ENCODE results near the gene MAGEH1.
"Not testable (repeated sequence)": the region's sequence is repeated elsewhere in the genome, so short reads cannot be mapped to it uniquely, and the experiment has no call there.

Gene MAGEH1

GRCh38 chrX:55451990-55452832, at the start of gene MAGEH1:
Gene MAGEH1, plus strand, starts transcription at chrX:55452127. Its CDS starts 248 bp downstream, at chrX:55452375.
- peak; percentile 87 for DNase-seq

- peak; percentile 13 for DNase-seq
These were observed 24.8 kb upstream of the MAGEH1 start for GRCh38 chrX:55427079-55427478.

- not testable (repeated sequence) for DNase-seq
These were observed 8.5 kb upstream of the MAGEH1 start for GRCh38 chrX:55443468-55443867.

- DNase-seq: no peak
These were observed 1.7 kb upstream of the MAGEH1 start for GRCh38 chrX:55450259-55450658.

GRCh38 chrX:55451141-55451540, 786 bp upstream of the MAGEH1 start:
- DNase-seq: no peak

- DNase-seq: no peak
These were observed 319 bp upstream of the MAGEH1 start for GRCh38 chrX:55451626-55451989.

- no peak for DNase-seq
These were observed 852 bp downstream of the MAGEH1 start for GRCh38 chrX:55452833-55453124.

- not testable (repeated sequence) for DNase-seq
These were observed 3.8 kb downstream of the MAGEH1 start for GRCh38 chrX:55455708-55456107.

GRCh38 chrX:55459426-55459825, 7.5 kb downstream of the MAGEH1 start:
- DNase-seq: not testable (repeated sequence)

GRCh38 chrX:55459926-55460325, 8.0 kb downstream of the MAGEH1 start:
- not testable (repeated sequence) for DNase-seq

- DNase-seq: not testable (repeated sequence)
These were observed 12.1 kb downstream of the MAGEH1 start for GRCh38 chrX:55464050-55464449.

GRCh38 chrX:55465108-55465507, 13.2 kb downstream of the MAGEH1 start:
- not testable (repeated sequence) for DNase-seq

- not testable (repeated sequence) for DNase-seq
These were observed 13.9 kb downstream of the MAGEH1 start for GRCh38 chrX:55465791-55466190.

GRCh38 chrX:55479956-55480355, 28.0 kb downstream of the MAGEH1 start:
- not testable (repeated sequence) for DNase-seq

- no peak for DNase-seq
These were observed 28.6 kb downstream of the MAGEH1 start for GRCh38 chrX:55480390-55481062.

GRCh38 chrX:55484948-55485347, 33.0 kb downstream of the MAGEH1 start:
- DNase-seq: no peak

GRCh38 chrX:55486736-55487135, 34.8 kb downstream of the MAGEH1 start:
- DNase-seq: no peak

- no peak for DNase-seq
These were observed 35.2 kb downstream of the MAGEH1 start for GRCh38 chrX:55487143-55487542.

- no peak for DNase-seq
These were observed 36.2 kb downstream of the MAGEH1 start for GRCh38 chrX:55488006-55488592.

GRCh38 chrX:55488593-55489313, 36.8 kb downstream of the MAGEH1 start:
- peak; percentile 61 for DNase-seq

- peak; percentile 4 for DNase-seq
These were observed 37.5 kb downstream of the MAGEH1 start, which contains the start of gene USP51 for GRCh38 chrX:55489314-55490009. Gene USP51, minus strand, starts transcription at chrX:55489848. Its CDS starts 909 bp downstream, at chrX:55488939.

- no peak for DNase-seq
These were observed 38.2 kb downstream of the MAGEH1 start for GRCh38 chrX:55490121-55490520.

GRCh38 chrX:55490974-55491373, 39.0 kb downstream of the MAGEH1 start:
- DNase-seq: no peak

All from activated CD4-positive, alpha-beta T cell treated with anti-CD3 and anti-CD28 coated beads, Interleukin-10, Interleukin-2, amounts not matched to agents 100 ng/mL and 50 ng/mL, durations not matched to agents 16 hours and 8 hours (primary cell).